GM21717 (cell line): ENCODE data around the gene FIBIN.
"Not testable (repeated sequence)": the region's sequence is repeated elsewhere in the genome, so short reads cannot be mapped to it uniquely, and the experiment has no call there.

Experiments used
- ATAC-seq: cut with Tn5 transposase; IDR thresholded peaks from one replicate; pipeline ENCODE4 v1.9.1; 2021; ENCODE audit warnings: mild to moderate bottlenecking, moderate library complexity; ENCODE audit not compliant: unreplicated experiment

The FIBIN gene

DNA sequence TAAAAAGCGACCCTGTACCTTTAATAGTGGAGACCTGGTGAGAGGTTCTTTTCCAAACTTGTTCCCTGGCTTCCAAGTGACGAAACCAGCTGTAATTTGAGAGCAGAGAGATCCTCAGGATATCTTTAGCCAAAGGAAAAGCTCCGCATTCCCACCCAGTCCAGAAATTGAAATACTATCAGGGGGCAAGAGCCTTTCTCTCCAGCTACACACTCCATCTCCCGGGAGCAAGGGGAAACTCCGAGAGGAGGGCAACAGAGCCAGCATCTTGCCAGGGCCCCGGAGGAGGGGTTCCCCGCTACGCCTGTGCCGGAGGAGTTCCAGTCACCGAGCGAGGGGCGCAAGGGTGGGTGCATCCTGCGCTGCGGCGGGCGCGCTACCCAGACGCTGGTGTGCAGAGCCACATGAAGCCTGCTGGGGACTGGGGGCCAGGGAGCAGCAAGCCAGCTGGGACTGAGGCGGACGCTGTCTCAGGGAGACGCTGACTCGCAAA is at the start of gene FIBIN:
Gene FIBIN (plus strand): TSS at position 148 of the 493 bp plus-strand sequence. CDS start 415 bp downstream, outside the sequence.
- no peak for ATAC-seq

DNA sequence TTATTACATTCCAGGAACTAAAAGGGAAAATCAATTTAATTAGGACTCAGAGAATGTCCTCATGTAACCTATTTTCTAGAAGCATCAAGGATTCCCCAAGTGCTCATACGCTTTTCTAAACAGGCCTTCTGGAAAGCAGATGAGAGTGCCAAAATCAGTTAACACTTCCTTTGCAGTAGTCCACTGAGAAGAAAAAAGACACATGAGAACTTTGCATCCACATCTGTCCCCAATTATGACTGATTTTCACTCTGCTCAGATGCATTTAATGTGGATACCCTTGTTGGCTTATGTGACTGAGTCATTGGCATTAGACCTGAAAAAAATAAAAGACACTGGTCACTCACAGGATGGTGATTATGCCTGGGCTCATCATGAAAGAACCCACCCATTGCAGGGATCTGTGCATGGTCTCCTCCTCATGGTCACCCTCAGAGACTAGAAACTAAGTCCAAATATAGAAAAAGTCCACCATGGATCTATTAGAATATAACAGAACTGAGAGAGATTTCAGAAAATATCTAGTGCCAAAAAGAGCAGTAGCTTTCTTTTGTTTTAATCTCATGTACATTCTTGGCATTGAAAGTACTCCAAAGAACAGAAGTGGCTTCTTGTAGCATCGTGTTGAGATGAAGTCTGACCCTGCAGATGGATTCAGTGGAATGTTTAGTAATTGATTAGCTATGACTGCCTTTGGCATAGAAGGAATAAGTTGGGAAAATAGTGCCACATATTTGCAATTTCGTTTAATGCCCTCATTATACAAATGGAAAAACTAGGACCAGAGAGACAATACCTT is 48.8 kb upstream of the FIBIN start:
- no peak for ATAC-seq

DNA sequence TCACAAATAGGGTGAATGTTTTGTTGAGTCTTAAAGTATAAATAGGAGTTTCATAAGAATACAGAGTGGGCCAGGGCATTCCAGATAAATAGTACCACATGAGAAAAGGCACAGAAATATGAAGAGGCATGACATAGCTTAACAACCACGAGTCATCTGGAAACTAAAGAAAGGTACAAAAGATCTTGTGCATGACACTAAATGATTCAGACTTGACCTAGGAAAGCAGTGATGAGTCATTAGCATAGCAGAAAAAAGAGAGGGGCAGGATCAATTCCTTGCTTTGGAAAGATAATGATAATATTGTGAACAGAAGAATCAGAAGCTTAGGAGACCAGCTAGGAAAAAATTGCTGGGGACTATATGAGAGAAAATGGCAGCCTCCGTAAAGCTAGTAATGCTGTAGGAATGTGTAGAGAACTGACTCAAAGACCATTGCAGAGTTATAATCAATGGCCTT is 47.6 kb upstream of the FIBIN start:
- no peak for ATAC-seq

DNA sequence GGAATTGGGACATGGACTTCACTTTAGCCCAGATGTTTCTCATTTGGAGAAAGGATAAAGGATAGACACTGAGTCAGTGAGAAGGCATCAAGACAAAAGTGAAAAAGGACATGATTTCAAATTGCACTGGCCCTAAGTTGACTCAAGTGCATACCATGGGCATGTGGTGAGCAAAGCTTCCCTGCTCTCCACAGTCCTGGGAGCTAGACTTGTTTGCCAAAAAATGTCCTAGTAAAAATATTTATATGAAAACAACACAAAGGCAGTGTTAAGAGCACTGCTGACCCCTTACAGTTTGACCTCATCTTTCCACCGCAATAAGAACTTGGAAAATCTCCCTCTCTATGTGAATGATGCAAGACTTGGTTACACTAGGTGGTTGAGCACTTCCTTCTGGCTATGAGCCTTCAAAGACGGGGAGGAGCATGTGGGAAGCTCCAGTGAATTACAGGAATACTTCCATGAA is 46.5 kb upstream of the FIBIN start:
- no peak for ATAC-seq

DNA sequence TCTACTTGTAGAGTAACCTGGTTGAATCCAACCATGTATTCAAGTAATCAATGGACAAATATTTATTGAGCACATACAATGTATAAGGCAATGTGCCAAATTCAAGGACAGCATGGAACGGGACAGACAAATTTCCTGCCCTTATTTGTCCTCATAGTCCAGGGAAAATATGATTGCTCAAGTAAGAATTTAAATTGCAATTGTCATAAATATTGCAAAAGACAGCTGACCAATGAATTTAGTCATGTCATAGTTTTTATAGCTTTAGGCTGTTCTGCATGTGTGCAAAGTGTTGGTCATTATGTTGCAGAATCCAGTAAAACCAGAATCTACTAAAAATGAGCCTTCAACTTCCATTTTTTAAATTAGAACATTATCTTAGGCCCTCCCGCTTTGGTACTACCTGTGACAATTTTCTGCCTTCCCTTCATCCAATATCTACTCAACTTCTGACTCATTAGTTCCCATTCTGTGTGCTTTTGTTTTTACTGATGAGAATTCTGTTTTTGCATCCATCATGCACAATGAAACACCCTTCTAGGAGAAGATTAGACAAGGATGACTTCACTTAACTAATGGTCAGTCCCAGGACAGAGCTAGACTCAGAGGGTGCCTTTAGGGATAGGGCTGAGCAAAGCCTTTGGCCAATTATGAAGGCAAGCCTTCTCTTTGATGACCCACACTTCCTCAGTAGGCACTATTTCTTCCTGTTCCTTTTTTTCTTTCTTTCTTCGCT is 45.8 kb upstream of the FIBIN start:
- no peak for ATAC-seq

DNA sequence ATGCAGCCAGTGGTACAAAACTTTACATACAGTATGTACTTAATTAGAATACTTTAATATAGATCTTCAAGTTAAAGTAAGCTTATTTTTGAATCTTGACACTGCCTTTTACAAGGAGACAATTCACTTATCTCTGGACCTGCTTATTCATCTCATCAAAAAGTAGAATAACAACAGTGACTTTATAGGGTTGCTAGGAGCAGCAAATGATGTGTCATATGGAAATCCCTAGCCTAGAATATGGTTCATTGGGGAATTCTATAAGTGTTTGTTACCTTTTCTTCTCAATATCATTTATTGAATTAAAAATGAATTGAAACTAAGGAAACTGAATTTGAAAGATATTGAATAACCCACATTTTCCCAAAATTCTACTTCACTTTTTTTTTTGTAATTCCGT is 45.0 kb upstream of the FIBIN start:
- no peak for ATAC-seq

DNA sequence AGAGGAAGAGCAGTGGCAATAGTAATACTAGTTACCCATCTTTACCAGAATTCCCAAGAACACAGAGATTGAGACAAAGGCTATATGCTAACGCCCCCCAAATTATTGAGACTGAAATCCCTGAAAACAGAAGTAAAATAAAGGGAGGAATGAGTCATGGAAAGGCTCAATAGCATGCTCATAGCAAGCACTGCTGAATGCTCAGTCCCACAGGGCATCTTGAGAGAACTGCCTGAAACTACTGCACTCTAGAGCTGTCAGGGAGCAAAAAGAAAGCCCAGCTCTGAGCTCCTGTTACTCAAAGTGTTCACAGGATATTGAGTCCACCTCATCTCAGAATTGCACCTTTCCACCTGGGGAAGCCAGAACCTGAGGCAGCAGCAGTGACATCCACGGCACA is 44.1 kb upstream of the FIBIN start:
- no peak for ATAC-seq

DNA sequence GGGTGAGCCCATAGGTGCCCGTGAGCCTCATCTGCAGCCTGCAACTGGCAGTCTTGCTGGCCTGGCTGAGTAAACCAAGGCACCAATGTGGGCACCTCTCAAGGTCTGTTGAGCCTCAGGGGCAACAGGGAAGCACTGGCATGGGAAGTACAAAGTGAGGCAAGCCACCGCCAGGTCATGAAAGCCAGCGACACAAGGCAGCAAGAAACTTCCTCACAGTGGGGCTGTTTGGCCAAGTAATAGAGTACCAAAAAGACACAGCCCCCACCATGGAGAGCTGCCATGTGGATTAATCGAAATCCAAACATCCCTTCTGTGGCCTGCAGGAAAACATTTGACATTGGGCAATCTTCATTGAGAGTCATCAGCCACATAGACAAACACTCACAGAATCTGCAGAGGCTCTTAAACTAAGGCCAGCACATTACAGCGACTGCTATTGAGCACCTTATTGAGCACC is 43.6 kb upstream of the FIBIN start:
- no peak for ATAC-seq

DNA sequence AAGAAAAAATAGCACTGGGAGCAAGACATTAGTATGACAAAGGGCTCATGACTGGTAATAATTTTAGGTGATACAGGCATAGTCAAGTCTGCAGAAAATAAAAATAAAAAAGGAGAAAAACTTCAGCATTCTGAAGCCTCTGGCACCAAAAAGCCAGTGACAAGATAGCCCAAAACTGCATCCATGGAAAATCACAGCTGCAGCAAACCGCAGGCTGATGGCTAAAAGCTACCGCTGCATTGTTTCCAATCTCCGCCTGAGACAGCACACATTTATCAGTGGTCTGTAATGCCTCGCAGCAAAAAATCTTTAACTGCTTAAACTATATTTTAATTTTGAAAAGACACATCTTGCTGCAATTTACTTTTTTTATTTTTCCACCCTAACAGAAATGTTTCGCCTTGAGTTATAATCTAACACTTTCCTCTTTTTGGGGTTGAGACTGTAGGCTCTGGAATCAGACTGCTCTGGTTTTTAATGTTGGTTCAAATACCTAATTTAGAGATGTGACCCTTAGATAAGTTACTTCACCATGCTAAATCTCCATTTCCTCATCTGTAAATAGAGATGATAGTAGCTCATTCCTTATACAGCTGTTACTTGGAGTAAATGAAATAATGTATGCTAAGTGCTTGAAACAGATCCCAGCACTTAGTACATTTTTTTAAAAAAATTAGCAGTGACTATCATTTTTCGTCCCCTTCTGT is 42.0 kb upstream of the FIBIN start:
- ATAC-seq, result no peak

DNA sequence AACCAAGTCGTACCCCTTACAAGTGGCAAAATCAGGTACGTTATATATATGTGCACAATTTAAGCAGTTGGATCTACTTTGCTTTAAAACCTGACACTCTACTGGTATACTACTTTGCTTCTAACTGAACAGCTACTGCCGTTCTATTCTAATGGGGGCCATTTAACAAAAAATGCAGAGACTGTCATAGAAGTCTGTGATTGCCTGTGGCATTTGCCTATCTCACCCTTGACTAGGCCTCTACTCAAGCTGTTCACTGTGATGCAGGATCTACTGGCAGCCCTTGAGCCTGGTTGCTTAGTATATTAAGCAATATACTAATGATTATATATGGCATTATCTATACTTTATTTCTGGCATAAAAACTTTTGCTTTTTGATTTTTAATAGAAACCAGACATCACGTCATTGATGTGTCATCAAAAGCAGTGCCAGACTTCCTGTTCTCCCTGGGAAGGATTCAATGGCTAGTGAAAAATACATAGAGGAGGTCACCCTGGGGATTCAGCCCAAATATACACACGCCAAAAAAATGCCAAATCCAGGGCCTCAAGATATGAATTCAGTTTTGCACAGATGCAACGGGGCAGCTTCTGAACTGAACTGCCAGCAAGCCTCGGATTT is 40.0 kb upstream of the FIBIN start:
- ATAC-seq, result no peak

DNA sequence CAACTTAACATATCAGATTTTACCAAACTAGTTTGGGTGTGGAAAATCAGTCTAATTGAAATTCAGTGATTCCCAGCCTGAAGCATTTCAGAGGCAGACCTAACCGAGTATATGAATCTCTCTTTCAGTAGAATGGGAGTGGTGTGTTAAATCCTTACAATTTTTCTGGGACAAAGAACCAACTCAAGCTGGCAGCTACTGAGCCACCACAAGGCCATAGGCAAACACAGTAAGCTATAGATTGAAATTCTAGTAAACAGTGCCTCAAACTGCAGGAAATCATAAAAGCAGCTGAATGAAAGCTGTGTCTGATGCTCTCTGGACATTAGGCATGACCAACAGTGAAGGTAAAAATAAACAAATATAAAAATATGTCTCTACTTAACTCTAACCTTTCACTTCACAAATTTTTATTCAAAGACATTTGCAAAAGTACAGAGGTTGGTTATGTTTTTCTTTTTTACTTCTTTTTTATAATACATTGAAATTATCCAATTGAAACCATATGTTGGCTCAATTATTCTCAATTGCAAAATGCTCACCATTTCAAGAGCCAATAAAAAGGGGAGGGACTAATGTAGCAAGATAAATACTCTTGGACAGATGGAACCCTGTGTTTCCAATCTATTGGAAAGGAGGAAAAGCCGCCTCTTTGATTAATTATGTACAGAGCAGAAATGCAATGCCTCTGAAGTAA is 35.8 kb upstream of the FIBIN start:
- ATAC-seq, result no peak

DNA sequence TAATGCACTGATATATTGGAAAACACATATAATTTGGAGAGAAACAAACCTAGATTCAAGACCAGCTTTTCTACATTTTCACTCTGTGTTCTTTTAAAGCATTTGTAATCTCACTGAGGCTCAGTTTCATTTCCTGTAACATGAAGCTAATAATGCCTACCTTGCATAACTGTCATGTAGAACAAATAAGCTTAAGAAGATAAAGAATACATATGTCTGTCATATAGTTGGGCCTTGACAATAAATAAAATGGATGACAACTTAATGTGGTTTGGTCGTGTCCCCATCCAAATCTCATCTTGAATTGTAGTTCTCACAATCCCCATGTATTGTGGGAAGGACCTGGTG is 35.2 kb upstream of the FIBIN start:
- no peak for ATAC-seq

DNA sequence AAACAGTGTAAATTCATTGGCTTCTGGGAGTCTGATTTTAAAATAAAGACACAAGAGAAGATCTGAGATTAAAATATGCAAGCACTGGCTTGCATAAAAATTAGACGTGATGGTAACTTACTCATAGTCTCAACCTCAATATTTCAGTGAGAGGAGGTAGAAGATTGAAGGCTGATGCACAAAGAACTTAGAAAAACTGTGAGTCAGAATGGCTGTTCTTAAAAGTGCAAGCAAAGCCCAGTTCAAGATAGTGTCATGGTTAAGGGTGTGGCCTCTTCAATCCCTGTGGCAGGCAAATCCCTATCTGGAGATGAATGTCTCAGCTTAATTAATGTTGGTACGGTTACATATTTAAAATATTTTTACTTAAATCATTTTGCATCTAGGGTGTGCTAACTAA is 33.6 kb upstream of the FIBIN start:
- ATAC-seq, result no peak

DNA sequence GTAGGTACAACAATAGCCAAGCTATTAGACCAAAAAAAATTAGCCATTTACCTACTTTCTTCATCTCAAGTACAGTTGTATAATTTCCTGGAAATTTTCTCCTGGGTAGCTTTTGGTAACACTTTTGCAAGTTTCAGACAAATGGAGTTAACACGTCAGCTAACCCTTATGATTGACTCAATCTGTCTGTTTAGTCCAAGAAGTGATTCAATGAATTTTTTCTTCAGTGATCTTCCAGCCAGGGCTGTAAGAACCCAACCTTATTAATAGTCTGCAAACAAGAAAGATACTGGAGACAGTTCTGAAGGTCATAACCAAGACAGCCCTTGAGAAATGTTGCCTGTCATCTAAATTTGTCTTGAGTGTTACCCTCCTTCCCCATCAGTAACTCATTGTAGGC is 30.1 kb upstream of the FIBIN start:
- ATAC-seq, result no peak

DNA sequence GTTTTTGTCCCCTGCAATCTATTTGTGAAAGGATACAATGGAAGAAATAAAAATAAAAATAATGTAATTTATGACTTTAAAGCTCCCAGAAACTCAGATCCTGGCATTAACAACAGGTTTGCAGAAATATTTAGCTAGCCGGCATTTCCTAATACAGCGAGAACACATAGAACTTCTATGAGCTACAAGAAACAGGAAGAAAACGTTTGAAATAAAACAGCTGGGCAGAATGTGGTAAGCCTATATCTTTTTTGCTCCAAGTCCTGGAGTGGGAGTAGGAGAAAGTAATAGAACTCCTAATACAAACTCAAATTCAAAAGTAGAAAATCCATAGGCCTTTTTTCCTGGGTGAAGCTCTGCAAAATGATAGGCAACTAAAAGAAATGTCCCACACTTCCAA is 29.6 kb upstream of the FIBIN start:
- ATAC-seq, result no peak

DNA sequence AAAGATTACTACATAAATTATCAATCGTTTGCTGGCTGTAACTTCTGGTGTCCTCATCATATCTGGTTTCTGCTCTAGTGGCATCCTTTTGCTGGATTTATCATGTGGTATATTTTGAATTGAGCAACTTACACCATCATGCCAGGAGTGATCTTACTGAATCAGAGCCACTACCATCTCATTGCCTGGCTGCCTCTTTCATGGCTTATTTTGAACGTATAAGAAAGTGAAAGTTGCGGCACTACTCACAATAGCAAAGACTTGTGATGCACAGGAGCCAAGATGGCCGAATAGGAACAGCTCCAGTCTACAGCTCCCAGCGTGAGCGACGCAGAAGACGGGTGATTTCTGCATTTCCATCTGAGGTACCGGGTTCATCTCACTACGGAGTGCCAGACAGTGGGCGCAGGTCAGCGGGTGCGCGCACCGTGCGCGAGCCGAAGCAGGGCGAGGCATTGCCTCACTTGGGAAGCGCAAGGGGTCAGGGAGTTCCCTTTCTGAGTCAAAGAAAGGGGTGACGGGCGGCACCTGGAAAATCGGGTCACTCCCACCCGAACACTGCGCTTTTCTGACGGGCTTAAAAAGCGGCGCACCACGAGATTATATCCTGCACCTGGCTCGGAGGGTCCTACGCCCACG is 28.9 kb upstream of the FIBIN start:
- not testable (repeated sequence) for ATAC-seq

DNA sequence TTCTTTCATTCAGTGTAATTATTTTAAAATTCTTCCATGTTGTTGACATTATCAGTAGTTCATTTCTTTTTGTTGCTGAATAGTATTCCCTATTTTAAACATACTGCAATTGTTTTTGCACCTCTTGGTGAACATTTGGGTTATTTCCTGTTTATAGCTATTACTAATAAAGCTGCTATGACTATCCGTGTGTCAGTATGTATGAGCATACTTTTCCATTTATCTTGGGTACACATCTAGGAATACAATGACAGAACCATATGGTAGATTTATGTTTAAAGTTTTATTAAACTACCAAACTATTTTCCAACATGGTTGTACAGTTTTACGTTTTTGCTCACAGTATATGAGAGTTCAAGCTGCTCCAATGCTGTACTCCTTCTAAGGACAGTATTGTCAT is 22.0 kb upstream of the FIBIN start:
- no peak for ATAC-seq

DNA sequence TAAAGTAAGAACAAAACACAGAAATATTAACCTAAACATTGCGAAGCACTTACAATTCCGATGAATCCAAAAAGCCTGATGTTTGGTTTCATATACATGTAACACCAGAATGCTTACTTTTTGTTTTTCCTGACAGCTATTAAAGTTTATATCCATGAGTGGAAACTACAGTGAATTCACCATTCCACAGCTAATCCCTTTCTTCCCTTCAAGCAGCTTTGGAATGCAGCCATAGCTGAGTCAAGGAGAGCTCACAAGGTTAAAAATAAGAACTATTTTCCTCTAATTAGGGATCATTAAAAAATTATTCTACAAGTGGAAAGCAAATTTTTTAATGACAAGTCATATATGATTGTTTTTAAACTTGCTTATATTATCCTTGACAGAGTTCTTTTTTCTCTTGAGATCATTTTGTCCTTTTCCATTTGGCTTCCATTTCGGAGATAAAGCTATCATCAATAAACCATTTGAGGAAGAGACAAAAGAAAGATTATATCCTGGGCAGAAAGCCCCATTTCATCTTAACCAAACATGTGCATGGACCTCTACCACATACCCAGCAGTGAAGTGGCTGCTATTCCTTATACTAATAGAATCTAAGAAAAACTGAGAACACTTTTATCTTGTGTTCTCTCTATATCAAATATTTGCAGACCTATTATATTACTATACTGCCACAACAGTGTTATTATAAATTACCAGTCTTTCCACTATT is 19.7 kb upstream of the FIBIN start:
- ATAC-seq, result no peak

DNA sequence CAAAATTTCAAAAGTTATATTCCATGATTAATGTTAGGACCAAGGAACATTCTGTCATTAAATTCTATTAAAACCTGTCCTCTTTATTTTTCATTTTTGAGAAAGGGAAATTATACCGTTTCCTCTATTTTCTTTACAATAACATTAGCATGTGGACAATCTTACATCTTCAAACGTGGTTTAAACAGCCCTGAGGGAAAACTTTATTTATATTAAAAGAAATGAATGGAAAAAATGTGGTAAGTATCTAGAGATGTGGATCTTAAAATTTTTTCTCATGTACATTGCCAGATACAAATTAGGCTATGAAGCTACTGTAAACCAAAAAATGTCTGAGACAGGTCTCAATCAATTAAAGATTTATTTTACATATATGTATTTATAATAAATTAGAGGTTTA is 18.9 kb upstream of the FIBIN start:
- ATAC-seq, result no peak
